Measurements from ENCODE around the gene CCDC78. TPM values are rescaled to one million over a fixed set of nuclear protein-coding genes. Genes with fewer than 3 reads are reported as not detected.

The CCDC78 gene
- total RNA-seq, 1 experiment from 2014 or later, result 22.9 TPM

GRCh38 chr16:747978-748746 lies 21.9 kb upstream of the CCDC78 start:
- H2AFZ ChIP-seq (ENCODE audit: low read depth, low read length, poor library complexity, severe bottlenecking), result no peak overlapping the region
- H3K79me2 ChIP-seq (ENCODE audit: insufficient read depth, low read length), result no peaks in the 10 kb centered on the region
- H3K4me3 ChIP-seq (replicated peaks in 1 of 2; ENCODE audit: low read depth in 1 of 2, low read length in 2 of 2), result no peak overlapping the region
- H3K27ac ChIP-seq (ENCODE audit: low read depth, low read length), result no peak overlapping the region
- intact Hi-C loops (cut with micrococcal nuclease), result no loop called here
- H3K9ac ChIP-seq (ENCODE audit: low read length), result no peak overlapping the region
- no TSS peak for BruUV-seq (replicated peaks)
- DNase-seq (ENCODE audit: low read depth, low spot score) (no peak), ATAC-seq (no peak)
- H3K4me1 ChIP-seq (ENCODE audit: control insufficient read depth in 1 of 2, insufficient read depth in 2 of 2, low read length in 2 of 2), result peaks cover 0 to 7% of the 10 kb centered on the region in 2 experiments; a peak in 2 of 4 replicates
- no peaks in the 10 kb centered on the region for H3K9me2 ChIP-seq (ENCODE audit: insufficient read depth)
- TF ChIP-seq ELF1 (IDR thresholded peaks at IDR 0.05; ENCODE audit: borderline replicate concordance, low read depth) (no peak), REST (IDR thresholded peaks at IDR 0.05; ENCODE audit: low read depth) (no peak), YY1 (IDR thresholded peaks at IDR 0.05; ENCODE audit: extremely low read depth, insufficient replicate concordance, low read depth, low read length) (no peak), CEBPB (IDR thresholded peaks at IDR 0.05; ENCODE audit: low read depth) (no peak), RAD21 (IDR thresholded peaks at IDR 0.05; ENCODE audit: low read depth) (no peak), FOSL1 (IDR thresholded peaks at IDR 0.05; ENCODE audit: low read depth) (no peak), ATF3 (IDR thresholded peaks at IDR 0.05) (no peak), TCF7L2 (IDR thresholded peaks at IDR 0.05; ENCODE audit: borderline replicate concordance, extremely low read depth, insufficient read depth, insufficient read length) (no peak), POLR2AphosphoS5 (IDR thresholded peaks at IDR 0.05; ENCODE audit: low read depth, low read length) (no peak), EGR1 (IDR thresholded peaks at IDR 0.05; ENCODE audit: low read depth) (no peak), SIN3A (IDR thresholded peaks at IDR 0.05; ENCODE audit: low read depth) (no peak), CBX3 (IDR thresholded peaks at IDR 0.05; ENCODE audit: low read depth) (no peak)
- TF ChIP-seq, protein P1, sequence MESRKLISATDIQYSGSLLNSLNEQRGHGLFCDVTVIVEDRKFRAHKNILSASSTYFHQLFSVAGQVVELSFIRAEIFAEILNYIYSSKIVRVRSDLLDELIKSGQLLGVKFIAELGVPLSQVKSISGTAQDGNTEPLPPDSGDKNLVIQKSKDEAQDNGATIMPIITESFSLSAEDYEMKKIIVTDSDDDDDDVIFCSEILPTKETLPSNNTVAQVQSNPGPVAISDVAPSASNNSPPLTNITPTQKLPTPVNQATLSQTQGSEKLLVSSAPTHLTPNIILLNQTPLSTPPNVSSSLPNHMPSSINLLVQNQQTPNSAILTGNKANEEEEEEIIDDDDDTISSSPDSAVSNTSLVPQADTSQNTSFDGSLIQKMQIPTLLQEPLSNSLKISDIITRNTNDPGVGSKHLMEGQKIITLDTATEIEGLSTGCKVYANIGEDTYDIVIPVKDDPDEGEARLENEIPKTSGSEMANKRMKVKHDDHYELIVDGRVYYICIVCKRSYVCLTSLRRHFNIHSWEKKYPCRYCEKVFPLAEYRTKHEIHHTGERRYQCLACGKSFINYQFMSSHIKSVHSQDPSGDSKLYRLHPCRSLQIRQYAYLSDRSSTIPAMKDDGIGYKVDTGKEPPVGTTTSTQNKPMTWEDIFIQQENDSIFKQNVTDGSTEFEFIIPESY (IDR thresholded peaks at IDR 0.05; ENCODE audit: extremely low read depth, insufficient replicate concordance, low read length), result no peak
- TF ChIP-seq, protein P2, sequence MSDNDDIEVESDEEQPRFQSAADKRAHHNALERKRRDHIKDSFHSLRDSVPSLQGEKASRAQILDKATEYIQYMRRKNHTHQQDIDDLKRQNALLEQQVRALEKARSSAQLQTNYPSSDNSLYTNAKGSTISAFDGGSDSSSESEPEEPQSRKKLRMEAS (IDR thresholded peaks at IDR 0.05), result no peak
- TF ChIP-seq, protein P3, sequence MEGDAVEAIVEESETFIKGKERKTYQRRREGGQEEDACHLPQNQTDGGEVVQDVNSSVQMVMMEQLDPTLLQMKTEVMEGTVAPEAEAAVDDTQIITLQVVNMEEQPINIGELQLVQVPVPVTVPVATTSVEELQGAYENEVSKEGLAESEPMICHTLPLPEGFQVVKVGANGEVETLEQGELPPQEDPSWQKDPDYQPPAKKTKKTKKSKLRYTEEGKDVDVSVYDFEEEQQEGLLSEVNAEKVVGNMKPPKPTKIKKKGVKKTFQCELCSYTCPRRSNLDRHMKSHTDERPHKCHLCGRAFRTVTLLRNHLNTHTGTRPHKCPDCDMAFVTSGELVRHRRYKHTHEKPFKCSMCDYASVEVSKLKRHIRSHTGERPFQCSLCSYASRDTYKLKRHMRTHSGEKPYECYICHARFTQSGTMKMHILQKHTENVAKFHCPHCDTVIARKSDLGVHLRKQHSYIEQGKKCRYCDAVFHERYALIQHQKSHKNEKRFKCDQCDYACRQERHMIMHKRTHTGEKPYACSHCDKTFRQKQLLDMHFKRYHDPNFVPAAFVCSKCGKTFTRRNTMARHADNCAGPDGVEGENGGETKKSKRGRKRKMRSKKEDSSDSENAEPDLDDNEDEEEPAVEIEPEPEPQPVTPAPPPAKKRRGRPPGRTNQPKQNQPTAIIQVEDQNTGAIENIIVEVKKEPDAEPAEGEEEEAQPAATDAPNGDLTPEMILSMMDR (IDR thresholded peaks at IDR 0.05 in 2 of 3, conservative IDR thresholded peaks at IDR 0.05 in 1 of 3; ENCODE audit: borderline replicate concordance in 1 of 3, insufficient read depth in 1 of 3, low read depth in 2 of 3, low read length in 2 of 3), result no peak
- no peaks in the 10 kb centered on the region for H4K20me1 ChIP-seq (ENCODE audit: insufficient read depth)
- H3K27me3 ChIP-seq (ENCODE audit: insufficient read depth, low read length), result no peaks in the 10 kb centered on the region
- H3K9me3 ChIP-seq (ENCODE audit: control insufficient read depth in 1 of 2, insufficient read depth in 1 of 2, low read depth in 1 of 2, low read length in 2 of 2), result no peaks in the 10 kb centered on the region
- no peak overlapping the region for H3K4me2 ChIP-seq (ENCODE audit: low read length)
- CTCF ChIA-PET, result interaction anchor here (1.6 kb wide), 1 partner anchor 36 kb away, joined by 3 read pairs; no protein-coding TSS in a partner anchor
- RAD21 ChIA-PET (ENCODE audit: low non-redundant PET in 1 of 2, low total read pairs in 2 of 2, uncharacterized antibody in 2 of 2, unreplicated experiment in 2 of 2), result no interaction called here
- H3K36me3 ChIP-seq (ENCODE audit: control insufficient read depth in 1 of 2, insufficient read depth in 2 of 2, low read length in 2 of 2), result no peaks in the 10 kb centered on the region
- POLR2A ChIA-PET, result no interaction called here

Data from HCT116 (cell line).